Pancreas (tissue), 10 donors: ENCODE results near the gene GDF2. TPM values are rescaled to one million over a fixed set of nuclear protein-coding genes. Genes with fewer than 3 reads are reported as not detected.

Experiments
- ATAC-seq, 4 donors: fragments of 200-7000 bp; cut with Tn5 transposase; one replicate each; pipeline versions ENCODE4 v1.8.0 to v1.9.1; 2020; ENCODE audit warnings: mild to moderate bottlenecking in 4 of 4, moderate library complexity in 4 of 4
- DNase-seq, 6 donors: peaks; one replicate each; pipeline ENCODE4 v3.0.0-alpha.2; 2020
- FAIRE-seq: peaks from 2 replicates; lab custom pipeline; 2012; peaks lifted over from hg19 to GRCh38; lab: Jason Lieb, UNC
- H3K27ac ChIP-seq, 4 donors: fragments of 200-600 bp; sonication (generic); 1 replicate in 3 of 4; 2 replicates in 1 of 4; pipeline versions ENCODE4 v1.5.0 to v1.8.0; 2020
- H3K27me3 ChIP-seq, 4 donors: fragments of 200-600 bp; one replicate each; pipeline ENCODE4 v1.8.0; 2021
- H3K36me3 ChIP-seq, 3 donors: fragments of 200-600 bp; sonication (generic) in 1 of 3; one replicate each; pipeline versions ENCODE4 v1.5.0 to v1.8.0; 2020 to 2021
- H3K4me1 ChIP-seq, 3 donors: fragments of 200-600 bp; one replicate each; pipeline ENCODE4 v1.8.0; 2021
- H3K4me3 ChIP-seq, 4 donors: fragments of 200-600 bp; sonication (generic) in 2 of 4; one replicate each; pipeline versions ENCODE4 v1.5.0 to v1.8.0; 2020 to 2021
- H3K9me3 ChIP-seq, 4 donors: fragments of 200-600 bp; one replicate each; pipeline ENCODE4 v1.8.0; 2021
- WGBS, 2 donors: extraction: QIAGEN DNeasy Blood & Tissue Kit; methylation state at CpG; one replicate each; pipeline ENCODE4 v1.1.7; 2013; 5-methylcytosine and 5-hydroxymethylcytosine counted together
- intact Hi-C, 3 donors: fragments of 100-400 bp; cut with DNase I; formaldehyde crosslinking; loops; one replicate each; pipeline versions ENCODE4 v1.11.1 to v1.14.2; 2022
- polyA plus RNA-seq, 2 donors: library from polyadenylated mRNA; stranded (reverse); fragments of 200-250 nt; gene quantifications; one replicate each; pipeline ENCODE4 v1.2.3, GENCODE V29; 2013
- total RNA-seq, 6 donors: library from RNA; stranded (reverse); fragmentation: NEBNext Ultra II Directional in 4 of 6; extraction: Animal tissue kit (Norgen Biotek cat#: 25700) in 4 of 6; gene quantifications; one replicate each; pipeline versions ENCODE4 v1.2.1 to v1.2.4, GENCODE V29; 2021 to 2023
- TF ChIP-seq, protein P1 (sequence below), 4 donors: fragments of 200-600 bp; sonication (generic) in 3 of 4; IDR thresholded peaks; one replicate each; pipeline versions ENCODE4 v1.5.0 to v1.8.0; 2021; ENCODE audit warnings: antibody characterized with exemption in 4 of 4
- donor health status: healthy with polysubstance abuse.
- donor health status: DM: no; HTN: no; CAD: no; lungs with moderate emphysema.
- donor health status: DM: no; HTN: no; CAD: no.
- donor health status: control.
- donor health status: control.
- donor health status: Bipolar disorder and iron deficiency.
- donor health status: DM: yes; HTN: yes; CAD: no.
- donor health status: DM: no; HTN: no; CAD: no.
- donor health status: DM: no; HTN: no; CAD: no.
- donor health status: DM: yes; HTN: yes; CAD: no.

The GDF2 gene
- total and polyA plus RNA-seq, 8 donors: not detected

GRCh38 chr10:47358457-47358856 is 36.2 kb downstream of the GDF2 start:
- no peak for ATAC-seq
- Histone ChIP-seq H3K36me3 (no peaks in the 10 kb centered on the region), H3K4me3 (no peak overlapping the region), H3K27me3 (no peaks in the 10 kb centered on the region), H3K9me3 (no peaks in the 10 kb centered on the region), H3K4me1 (no peaks in the 10 kb centered on the region), H3K27ac (no peak overlapping the region)
- TF ChIP-seq, protein P1, sequence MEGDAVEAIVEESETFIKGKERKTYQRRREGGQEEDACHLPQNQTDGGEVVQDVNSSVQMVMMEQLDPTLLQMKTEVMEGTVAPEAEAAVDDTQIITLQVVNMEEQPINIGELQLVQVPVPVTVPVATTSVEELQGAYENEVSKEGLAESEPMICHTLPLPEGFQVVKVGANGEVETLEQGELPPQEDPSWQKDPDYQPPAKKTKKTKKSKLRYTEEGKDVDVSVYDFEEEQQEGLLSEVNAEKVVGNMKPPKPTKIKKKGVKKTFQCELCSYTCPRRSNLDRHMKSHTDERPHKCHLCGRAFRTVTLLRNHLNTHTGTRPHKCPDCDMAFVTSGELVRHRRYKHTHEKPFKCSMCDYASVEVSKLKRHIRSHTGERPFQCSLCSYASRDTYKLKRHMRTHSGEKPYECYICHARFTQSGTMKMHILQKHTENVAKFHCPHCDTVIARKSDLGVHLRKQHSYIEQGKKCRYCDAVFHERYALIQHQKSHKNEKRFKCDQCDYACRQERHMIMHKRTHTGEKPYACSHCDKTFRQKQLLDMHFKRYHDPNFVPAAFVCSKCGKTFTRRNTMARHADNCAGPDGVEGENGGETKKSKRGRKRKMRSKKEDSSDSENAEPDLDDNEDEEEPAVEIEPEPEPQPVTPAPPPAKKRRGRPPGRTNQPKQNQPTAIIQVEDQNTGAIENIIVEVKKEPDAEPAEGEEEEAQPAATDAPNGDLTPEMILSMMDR (IDR thresholded peaks at IDR 0.05): no peak
- FAIRE-seq: no peak
- DNase-seq: peak in 2 of 6 donors; percentile 26 to 35
- intact Hi-C loops: no loop called here
- 75 to 78% methylated on average over 3 of the region's 3 CpGs for WGBS, 2 donors

GRCh38 chr10:47359101-47359500 is 36.8 kb downstream of the GDF2 start:
- Histone ChIP-seq H3K9me3 (no peaks in the 10 kb centered on the region), H3K4me3 (no peak overlapping the region), H3K27me3 (no peaks in the 10 kb centered on the region), H3K4me1 (no peaks in the 10 kb centered on the region), H3K36me3 (no peaks in the 10 kb centered on the region), H3K27ac (no peak overlapping the region)
- DNase-seq (no peak), ATAC-seq (no peak), FAIRE-seq (no peak)
- intact Hi-C loops: no loop called here
- TF ChIP-seq, protein P1 (IDR thresholded peaks at IDR 0.05): no peak
- 84 to 97% methylated on average over 2 of the region's 2 CpGs for WGBS, 2 donors

- no peak for FAIRE-seq
- H3K27me3 ChIP-seq: no peaks in the 10 kb centered on the region
- intact Hi-C loops: no loop called here
- WGBS, 2 donors: 70 to 87% methylated on average over 4 of the region's 4 CpGs
- no peak overlapping the region for H3K27ac ChIP-seq
- no peak overlapping the region for H3K4me3 ChIP-seq
- H3K36me3 ChIP-seq: no peaks in the 10 kb centered on the region
- peak in 1 of 6 donors; percentile 38 for DNase-seq
- TF ChIP-seq, protein P1 (IDR thresholded peaks at IDR 0.05): no peak
- H3K9me3 ChIP-seq: no peaks in the 10 kb centered on the region
- no peak for ATAC-seq
- no peaks in the 10 kb centered on the region for H3K4me1 ChIP-seq
These were observed 37.6 kb downstream of the GDF2 start for GRCh38 chr10:47359626-47360418.

GRCh38 chr10:47360419-47361040 is 38.3 kb downstream of the GDF2 start:
- FAIRE-seq (no peak), DNase-seq (peak in 1 of 6 donors; percentile 28), ATAC-seq (no peak)
- 81 to 86% methylated on average over 14 of the region's 14 CpGs for WGBS, 2 donors
- H3K4me1 ChIP-seq: no peaks in the 10 kb centered on the region
- no peaks in the 10 kb centered on the region for H3K9me3 ChIP-seq
- no peak overlapping the region for H3K27ac ChIP-seq
- H3K27me3 ChIP-seq: no peaks in the 10 kb centered on the region
- no peaks in the 10 kb centered on the region for H3K36me3 ChIP-seq
- TF ChIP-seq, protein P1 (IDR thresholded peaks at IDR 0.05): no peak
- H3K4me3 ChIP-seq: no peak overlapping the region
- intact Hi-C loops: no loop called here

- DNase-seq: peak in 3 of 6 donors; percentile 33 to 79 (median 35)
These were observed 39.0 kb downstream of the GDF2 start for GRCh38 chr10:47361293-47361692.

More at GRCh38 chr10:47361293-47361692, 39.0 kb downstream of the GDF2 start:
- H3K27me3 ChIP-seq: no peaks in the 10 kb centered on the region
- no peak overlapping the region for H3K4me3 ChIP-seq
- peak in 3 of 4 donors; percentile 45 to 75 (median 66) for ATAC-seq
- TF ChIP-seq, protein P1 (IDR thresholded peaks at IDR 0.05): peak; percentile 60 to 71 (median 67)
- no peaks in the 10 kb centered on the region for H3K9me3 ChIP-seq
- intact Hi-C loops: no loop called here
- no peaks in the 10 kb centered on the region for H3K4me1 ChIP-seq
- no peak for FAIRE-seq
- no peaks in the 10 kb centered on the region for H3K36me3 ChIP-seq
- H3K27ac ChIP-seq: no peak overlapping the region
- WGBS, 2 donors: 55% methylated on average over 9 of the region's 9 CpGs
